AG10803 (cell line): ENCODE results near the gene GCK.
A peak's percentile ranks its signal among the peaks of the same experiment; 100 is the strongest.

Experiments
- DNase-seq: peaks from one replicate; pipeline ENCODE4 v3.0.0; 2010; ENCODE audit warnings: low read depth
- H3K4me3 ChIP-seq: 2 replicates; pipeline ENCODE4 v1.5.1; 2011; ENCODE audit warnings: mild to moderate bottlenecking, low read length, control low read depth
- TF ChIP-seq, protein P1 (sequence below): conservative IDR thresholded peaks from 2 replicates; pipeline ENCODE4 v1.5.1; 2011; ENCODE audit warnings: mild to moderate bottlenecking, low read length, control low read depth, inconsistent platforms

GCK gene

DNA sequence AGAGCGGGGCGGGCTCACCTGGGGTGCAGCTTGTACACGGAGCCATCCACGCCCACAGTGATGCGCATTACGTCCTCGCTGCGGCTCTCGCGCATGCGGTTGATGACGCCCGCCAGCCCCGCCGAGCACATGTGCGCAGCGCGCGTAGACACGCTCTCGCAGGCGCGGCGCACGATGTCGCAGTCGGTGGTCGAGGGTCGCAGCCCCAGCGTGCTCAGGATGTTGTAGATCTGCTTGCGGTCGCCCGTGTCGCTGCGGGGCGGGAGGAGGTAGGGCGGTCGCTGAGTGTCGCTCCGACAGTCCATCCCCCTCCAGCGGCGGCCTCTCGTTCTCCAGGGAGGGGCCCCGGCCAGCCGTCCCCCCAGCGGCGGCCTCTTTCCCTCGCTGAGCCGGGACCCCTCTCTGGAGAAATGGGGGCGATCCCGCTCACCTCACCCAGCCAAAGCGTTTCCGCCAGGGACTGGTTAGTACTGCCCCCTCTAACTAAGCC lies 43.7 kb downstream of the GCK start:
- H3K4me3 ChIP-seq, result peak overlapping the region; percentile 59
- DNase-seq, result no peak
- TF ChIP-seq, protein P1, sequence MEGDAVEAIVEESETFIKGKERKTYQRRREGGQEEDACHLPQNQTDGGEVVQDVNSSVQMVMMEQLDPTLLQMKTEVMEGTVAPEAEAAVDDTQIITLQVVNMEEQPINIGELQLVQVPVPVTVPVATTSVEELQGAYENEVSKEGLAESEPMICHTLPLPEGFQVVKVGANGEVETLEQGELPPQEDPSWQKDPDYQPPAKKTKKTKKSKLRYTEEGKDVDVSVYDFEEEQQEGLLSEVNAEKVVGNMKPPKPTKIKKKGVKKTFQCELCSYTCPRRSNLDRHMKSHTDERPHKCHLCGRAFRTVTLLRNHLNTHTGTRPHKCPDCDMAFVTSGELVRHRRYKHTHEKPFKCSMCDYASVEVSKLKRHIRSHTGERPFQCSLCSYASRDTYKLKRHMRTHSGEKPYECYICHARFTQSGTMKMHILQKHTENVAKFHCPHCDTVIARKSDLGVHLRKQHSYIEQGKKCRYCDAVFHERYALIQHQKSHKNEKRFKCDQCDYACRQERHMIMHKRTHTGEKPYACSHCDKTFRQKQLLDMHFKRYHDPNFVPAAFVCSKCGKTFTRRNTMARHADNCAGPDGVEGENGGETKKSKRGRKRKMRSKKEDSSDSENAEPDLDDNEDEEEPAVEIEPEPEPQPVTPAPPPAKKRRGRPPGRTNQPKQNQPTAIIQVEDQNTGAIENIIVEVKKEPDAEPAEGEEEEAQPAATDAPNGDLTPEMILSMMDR, result no peak

DNA sequence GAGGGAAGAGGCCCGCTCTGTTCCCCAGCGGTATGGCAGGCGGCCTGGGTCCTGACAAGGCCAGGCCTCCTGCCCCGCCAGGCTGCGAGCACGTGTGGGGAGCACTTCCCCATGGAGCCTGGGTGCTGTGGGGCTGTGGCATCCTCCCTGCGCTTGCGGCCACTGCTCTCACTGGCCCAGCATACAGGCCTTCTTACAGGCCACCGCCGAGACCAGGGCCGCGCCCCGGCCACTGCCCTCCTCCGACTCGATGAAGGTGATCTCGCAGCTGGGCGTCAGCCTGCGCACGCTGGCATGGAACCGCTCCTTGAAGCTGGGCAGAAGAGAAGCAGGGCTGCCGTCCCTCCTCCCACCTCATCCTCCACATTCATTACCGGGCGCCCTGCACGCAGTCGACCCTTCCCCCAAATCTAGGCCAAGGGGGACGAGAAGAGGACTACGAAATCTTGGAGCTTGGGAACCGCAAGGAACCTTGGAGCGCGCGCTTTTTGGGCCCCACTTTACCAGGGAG lies 44.2 kb downstream of the GCK start:
- no peak overlapping the region; the same call in 1 of the 2 replicates for H3K4me3 ChIP-seq
- TF ChIP-seq, protein P1, result no peak
- no peak for DNase-seq

DNA sequence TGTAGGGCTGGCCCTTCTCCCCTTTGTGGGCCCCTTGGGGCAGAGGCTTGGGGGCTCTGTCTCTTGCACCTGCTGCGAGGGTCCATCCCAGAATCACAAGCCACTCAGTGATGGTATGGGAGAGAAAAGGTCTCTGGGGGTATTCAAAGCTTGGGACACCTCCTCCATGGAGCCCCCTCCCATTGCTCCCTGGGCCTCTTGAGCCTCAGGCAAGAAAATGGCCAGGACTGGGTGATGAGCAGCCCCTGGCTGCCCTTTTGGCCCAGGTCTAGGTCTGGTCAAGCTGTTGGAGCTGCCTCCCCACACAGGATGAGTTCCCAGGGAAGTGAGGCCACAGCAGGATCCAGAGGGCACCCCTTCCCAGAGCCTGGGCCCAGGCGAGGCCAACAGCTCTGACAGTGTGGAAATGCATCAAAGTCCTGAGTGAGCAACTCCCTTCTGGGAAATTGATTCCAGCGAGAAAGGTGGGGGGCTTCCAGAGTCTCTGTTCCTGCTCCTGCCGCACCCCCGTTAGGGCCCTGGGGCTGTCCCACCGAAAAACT lies 44.7 kb downstream of the GCK start:
- TF ChIP-seq, protein P1, result no peak
- no peak overlapping the region for H3K4me3 ChIP-seq
- DNase-seq, result no peak

DNA sequence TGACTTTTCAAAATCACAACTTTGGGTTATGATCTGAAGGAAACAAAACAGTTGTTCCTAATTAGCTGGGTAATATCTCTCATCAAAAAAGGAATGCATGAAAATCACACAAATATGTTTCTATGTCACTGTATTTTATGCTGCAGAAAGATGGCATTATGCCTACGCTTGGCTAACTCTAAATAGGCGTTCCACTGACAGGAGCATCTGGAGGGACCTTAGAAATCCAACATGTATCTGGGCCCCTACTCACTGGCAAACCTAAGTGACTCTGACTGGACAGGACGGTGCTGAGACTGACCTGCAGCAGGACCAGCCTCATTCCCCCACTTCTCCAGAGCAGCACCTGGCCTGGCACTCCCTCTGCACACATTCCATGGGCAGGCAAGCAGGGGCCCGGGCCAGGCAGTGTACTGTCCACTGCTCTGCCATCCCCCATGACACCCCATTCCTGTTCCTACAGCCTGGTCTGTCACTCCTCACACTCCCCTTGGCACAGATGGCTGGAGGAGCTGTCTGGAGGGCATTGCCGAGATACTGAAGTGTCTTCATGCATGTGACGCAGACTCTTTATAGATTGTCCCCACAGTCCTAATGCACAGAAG lies 45.5 kb downstream of the GCK start:
- TF ChIP-seq, protein P1, result no peak
- peak; percentile 69 for DNase-seq
- H3K4me3 ChIP-seq, result no peak overlapping the region

DNA sequence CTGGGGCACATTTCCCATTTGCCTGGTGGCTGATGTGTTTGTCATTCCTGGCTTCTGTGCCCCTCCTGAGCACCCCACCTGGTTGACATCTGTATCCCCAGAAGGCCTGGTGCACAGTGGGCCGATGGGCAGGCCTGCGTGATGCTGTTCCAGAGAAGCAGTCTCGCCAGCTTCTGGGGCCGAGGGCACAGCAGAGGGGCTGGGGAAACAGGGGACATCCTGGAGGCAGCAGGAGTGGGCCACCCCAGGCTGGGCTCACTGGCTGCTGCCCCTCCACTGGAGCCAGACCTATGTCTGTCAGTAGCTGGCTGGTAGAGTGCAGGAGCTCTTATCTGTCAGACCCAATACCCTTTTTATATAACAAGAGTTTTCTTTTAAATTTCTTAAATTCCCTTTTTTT lies 47.2 kb downstream of the GCK start:
- H3K4me3 ChIP-seq, result no peak overlapping the region
- no peak for DNase-seq
- TF ChIP-seq, protein P1, result no peak

DNA sequence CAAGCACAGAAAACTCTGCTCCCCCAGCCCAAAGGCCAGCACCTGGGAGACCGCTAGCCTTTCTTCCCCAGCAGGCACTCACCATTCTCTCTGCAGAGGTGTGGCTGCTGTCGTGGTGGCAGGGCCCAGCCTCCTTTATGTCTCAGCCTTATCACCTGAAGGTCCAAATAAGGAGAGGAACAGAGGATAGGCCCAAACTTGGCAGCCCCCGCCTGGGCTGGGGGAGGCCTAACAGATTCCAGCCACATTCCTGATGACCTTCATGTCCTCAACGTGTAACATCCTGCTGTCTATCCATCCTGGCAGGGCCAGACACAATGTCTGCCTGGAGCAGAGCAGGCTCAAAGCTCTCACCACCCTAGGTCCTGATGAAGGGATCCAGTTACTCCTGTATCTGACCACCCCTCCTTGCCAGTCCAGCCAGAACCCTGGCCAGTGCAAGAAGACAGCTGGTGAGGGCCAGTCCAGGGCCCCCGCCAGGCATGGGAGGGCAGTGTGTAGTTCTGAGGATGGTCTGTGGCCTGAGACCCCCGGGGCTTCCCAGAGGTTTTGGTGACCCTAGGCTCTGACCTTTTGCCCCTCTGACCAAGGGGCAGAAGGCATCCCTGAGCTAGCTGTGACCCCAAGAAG lies 47.9 kb downstream of the GCK start, which contains the start of gene MYL7:
MYL7 (minus strand) TSS at position 112 of the 630 bp plus-strand sequence; CDS start at position 85, 27 bp downstream.
- TF ChIP-seq, protein P1, result no peak
- no peak for DNase-seq
- no peak within 1 kb of the TSS for H3K4me3 ChIP-seq
